NB4 (cell line): Measurements from ENCODE around the gene SLC34A3.

Source experiments
- DNase-seq: peaks from one replicate; pipeline ENCODE4 v3.0.0; 2010; ENCODE audit warnings: low read depth
- H3K4me3 ChIP-seq: one replicate; pipeline ENCODE4 v1.5.1; 2011; ENCODE audit warnings: mild to moderate bottlenecking, low read depth, low read length, moderate library complexity
- CTCF ChIP-seq: IDR thresholded peaks from one replicate; pipeline ENCODE4 v1.5.1; 2012; ENCODE audit warnings: low read depth, low read length
- MAX ChIP-seq: IDR thresholded peaks from 2 replicates; pipeline ENCODE4 v1.6.1; 2011; ENCODE audit warnings: low read depth, low read length
- MYC ChIP-seq: IDR thresholded peaks from 2 replicates; pipeline ENCODE4 v1.6.1; 2011; ENCODE audit warnings: low read depth, low read length
- POLR2A ChIP-seq: IDR thresholded peaks from 2 replicates; pipeline ENCODE4 v1.6.1; 2011; ENCODE audit warnings: mild to moderate bottlenecking; ENCODE audit not compliant: insufficient read length; ENCODE audit errors: extremely low read depth

The SLC34A3 gene

GRCh38 chr9:137234055-137234697 is 3.5 kb downstream of the SLC34A3 start:
- no peak overlapping the region for H3K4me3 ChIP-seq
- TF ChIP-seq POLR2A (no peak), MAX (peak; percentile 41; the same call in 1 of the 2 replicates)
- peak; percentile 70 for DNase-seq

GRCh38 chr9:137234758-137235423 is 4.2 kb downstream of the SLC34A3 start:
- TF ChIP-seq MYC (no peak), POLR2A (no peak), MAX (no peak), CTCF (no peak)
- DNase-seq, result peak; percentile 87
- H3K4me3 ChIP-seq, result no peak overlapping the region

- DNase-seq, result no peak
- TF ChIP-seq MYC (no peak), POLR2A (no peak), CTCF (no peak)
- H3K4me3 ChIP-seq, result no peak overlapping the region
Measured at GRCh38 chr9:137235424-137236237, 4.9 kb downstream of the SLC34A3 start.

- peak; percentile 88 for DNase-seq
- TF ChIP-seq CTCF (peak; percentile 94), POLR2A (no peak), MYC (peak; percentile 27; the same call in 1 of the 2 replicates), MAX (no peak; the same call in 1 of the 2 replicates)
- H3K4me3 ChIP-seq, result no peak overlapping the region
Measured at GRCh38 chr9:137236238-137236935, 5.7 kb downstream of the SLC34A3 start.

GRCh38 chr9:137236936-137237421 is 6.3 kb downstream of the SLC34A3 start:
- no peak overlapping the region for H3K4me3 ChIP-seq
- DNase-seq, result peak; percentile 61
- no peak for TF ChIP-seq POLR2A
- TF ChIP-seq MYC, result 0 out of 2 replicates have a peak, but pooled peaks have one; percentile 41
- no peak for TF ChIP-seq CTCF
- peak; percentile 29; the same call in 1 of the 2 replicates for TF ChIP-seq MAX
